Measurements from ENCODE around the gene AGAP1. TPM values are rescaled to one million over a fixed set of nuclear protein-coding genes. Genes with fewer than 3 reads are reported as not detected.

AGAP1 gene
- total RNA-seq, 1 donor from 2014 or later, result 47.2 TPM

GRCh38 chr2:235472443-235472842, 21.4 kb upstream of the AGAP1 start:
- TF ChIP-seq CTCF (IDR thresholded peaks at IDR 0.05; ENCODE audit: unreplicated experiment), result no peak
- H3K27ac Mint-ChIP-seq, result no peak overlapping the region
- H3K36me3 Mint-ChIP-seq (ENCODE audit: insufficient read depth), result no peaks in the 10 kb centered on the region
- H3K4me1 Mint-ChIP-seq (ENCODE audit: low read depth), result peaks cover 8% of the 10 kb centered on the region
- peaks cover 10% of the 10 kb centered on the region for H3K9me3 Mint-ChIP-seq (ENCODE audit: low read depth)
- no peak overlapping the region for H3K4me3 Mint-ChIP-seq (ENCODE audit: low read depth)
- no peak for DNase-seq (ENCODE audit: low spot score, unreplicated experiment)
- no peaks in the 10 kb centered on the region for H3K27me3 Mint-ChIP-seq

GRCh38 chr2:235478609-235479008, 15.2 kb upstream of the AGAP1 start:
- peaks cover 10% of the 10 kb centered on the region for H3K9me3 Mint-ChIP-seq (ENCODE audit: low read depth)
- no peaks in the 10 kb centered on the region for H3K36me3 Mint-ChIP-seq (ENCODE audit: insufficient read depth)
- TF ChIP-seq CTCF (IDR thresholded peaks at IDR 0.05; ENCODE audit: unreplicated experiment), result no peak
- no peak overlapping the region for H3K4me3 Mint-ChIP-seq (ENCODE audit: low read depth)
- H3K27me3 Mint-ChIP-seq, result peaks cover 5% of the 10 kb centered on the region
- DNase-seq (ENCODE audit: low spot score, unreplicated experiment), result no peak
- H3K27ac Mint-ChIP-seq, result no peak overlapping the region
- H3K4me1 Mint-ChIP-seq (ENCODE audit: low read depth), result peaks cover 9% of the 10 kb centered on the region

GRCh38 chr2:235479604-235480003, 14.2 kb upstream of the AGAP1 start:
- Mint-ChIP-seq H3K9me3 (ENCODE audit: low read depth) (peaks cover 10% of the 10 kb centered on the region), H3K4me3 (ENCODE audit: low read depth) (no peak overlapping the region), H3K27me3 (peaks cover 5% of the 10 kb centered on the region), H3K27ac (no peak overlapping the region), H3K4me1 (ENCODE audit: low read depth) (peaks cover 9% of the 10 kb centered on the region), H3K36me3 (ENCODE audit: insufficient read depth) (no peaks in the 10 kb centered on the region)
- no peak for DNase-seq (ENCODE audit: low spot score, unreplicated experiment)
- TF ChIP-seq CTCF (IDR thresholded peaks at IDR 0.05; ENCODE audit: unreplicated experiment), result no peak

GRCh38 chr2:235480614-235481013, 13.2 kb upstream of the AGAP1 start:
- H3K27ac Mint-ChIP-seq, result no peak overlapping the region
- H3K4me3 Mint-ChIP-seq (ENCODE audit: low read depth), result no peak overlapping the region
- H3K27me3 Mint-ChIP-seq, result peaks cover 5% of the 10 kb centered on the region
- H3K4me1 Mint-ChIP-seq (ENCODE audit: low read depth), result peaks cover 9% of the 10 kb centered on the region
- H3K9me3 Mint-ChIP-seq (ENCODE audit: low read depth), result peaks cover 3% of the 10 kb centered on the region
- TF ChIP-seq CTCF (IDR thresholded peaks at IDR 0.05; ENCODE audit: unreplicated experiment), result no peak
- no peak for DNase-seq (ENCODE audit: low spot score, unreplicated experiment)
- no peaks in the 10 kb centered on the region for H3K36me3 Mint-ChIP-seq (ENCODE audit: insufficient read depth)

GRCh38 chr2:235483313-235483712, 10.5 kb upstream of the AGAP1 start:
- peaks cover 5% of the 10 kb centered on the region for H3K27me3 Mint-ChIP-seq

More at GRCh38 chr2:235483313-235483712, 10.5 kb upstream of the AGAP1 start:
- Mint-ChIP-seq H3K9me3 (ENCODE audit: low read depth) (no peaks in the 10 kb centered on the region), H3K4me1 (ENCODE audit: low read depth) (peaks cover 8% of the 10 kb centered on the region), H3K36me3 (ENCODE audit: insufficient read depth) (no peaks in the 10 kb centered on the region), H3K27ac (no peak overlapping the region), H3K4me3 (ENCODE audit: low read depth) (no peak overlapping the region)
- TF ChIP-seq CTCF (IDR thresholded peaks at IDR 0.05; ENCODE audit: unreplicated experiment), result no peak
- no peak for DNase-seq (ENCODE audit: low spot score, unreplicated experiment)

All from progenitor cell of endocrine pancreas (in vitro differentiated cells).